Astrocyte of the spinal cord (primary cell): ENCODE results near the gene SGPL1.
"Not testable (repeated sequence)": the region's sequence is repeated elsewhere in the genome, so short reads cannot be mapped to it uniquely, and the experiment has no call there.

Experiments
- DNase-seq: peaks from one replicate; pipeline ENCODE4 v3.0.0; 2011; ENCODE audit warnings: low read depth, low spot score
- H3K4me3 ChIP-seq: 2 replicates; pipeline ENCODE4 v1.5.1; 2011; ENCODE audit warnings: low read depth, mild to moderate bottlenecking, low read length, moderate library complexity
- in situ Hi-C: cut with HindIII; loops from 2 replicates; pipeline ENCODE4 v1.10.0; 2017; ENCODE audit warnings: low sequenced_read_pairs
- TF ChIP-seq, protein P1 (sequence below): IDR thresholded peaks from 2 replicates; pipeline ENCODE4 v1.5.1; 2012; ENCODE audit warnings: low read depth, mild to moderate bottlenecking, low read length, inconsistent platforms

Gene SGPL1, protein sequence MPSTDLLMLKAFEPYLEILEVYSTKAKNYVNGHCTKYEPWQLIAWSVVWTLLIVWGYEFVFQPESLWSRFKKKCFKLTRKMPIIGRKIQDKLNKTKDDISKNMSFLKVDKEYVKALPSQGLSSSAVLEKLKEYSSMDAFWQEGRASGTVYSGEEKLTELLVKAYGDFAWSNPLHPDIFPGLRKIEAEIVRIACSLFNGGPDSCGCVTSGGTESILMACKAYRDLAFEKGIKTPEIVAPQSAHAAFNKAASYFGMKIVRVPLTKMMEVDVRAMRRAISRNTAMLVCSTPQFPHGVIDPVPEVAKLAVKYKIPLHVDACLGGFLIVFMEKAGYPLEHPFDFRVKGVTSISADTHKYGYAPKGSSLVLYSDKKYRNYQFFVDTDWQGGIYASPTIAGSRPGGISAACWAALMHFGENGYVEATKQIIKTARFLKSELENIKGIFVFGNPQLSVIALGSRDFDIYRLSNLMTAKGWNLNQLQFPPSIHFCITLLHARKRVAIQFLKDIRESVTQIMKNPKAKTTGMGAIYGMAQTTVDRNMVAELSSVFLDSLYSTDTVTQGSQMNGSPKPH

DNA sequence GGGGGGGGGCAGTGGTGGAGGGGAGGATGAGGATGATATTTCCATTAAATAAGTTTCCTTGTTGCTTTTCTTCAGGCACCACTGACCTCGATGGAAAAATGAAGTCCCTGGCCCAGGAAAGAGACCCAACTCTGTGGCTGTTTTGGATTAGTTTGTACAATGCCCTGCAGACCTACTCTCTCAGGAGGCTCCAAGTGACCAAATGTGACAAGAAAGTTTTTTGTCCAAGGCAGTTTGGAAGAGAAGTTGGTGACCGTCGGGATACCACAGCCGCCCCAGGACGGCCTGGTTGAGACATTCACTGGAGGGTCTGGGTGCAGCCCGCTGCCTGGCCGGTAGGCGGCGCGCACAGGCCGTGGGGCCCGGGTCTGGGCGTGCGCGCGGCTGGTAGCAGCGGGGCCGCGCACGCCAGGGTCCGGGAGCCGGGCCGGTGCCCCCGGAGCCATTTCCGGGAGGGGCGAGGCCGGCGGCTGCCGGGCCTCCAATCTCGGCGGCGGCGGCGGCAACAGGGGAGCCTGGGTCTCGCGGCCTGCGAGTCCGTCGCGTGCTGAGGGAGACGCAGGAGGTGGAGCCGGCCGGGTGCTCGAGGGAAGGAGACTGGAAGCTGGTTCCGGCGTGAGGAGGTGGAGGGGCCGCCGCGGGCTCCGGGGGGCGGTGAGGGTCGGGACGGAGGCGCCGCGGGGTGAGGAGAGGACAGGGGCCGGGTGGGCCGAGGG is at the start of gene SGPL1:
TSS of gene SGPL1 (plus strand) at position 445 of the 716 bp plus-strand sequence. CDS start 906 bp downstream, outside the sequence.
- DNase-seq: peak; percentile 82
- in situ Hi-C loops: no loop called here
- TF ChIP-seq, protein P1, sequence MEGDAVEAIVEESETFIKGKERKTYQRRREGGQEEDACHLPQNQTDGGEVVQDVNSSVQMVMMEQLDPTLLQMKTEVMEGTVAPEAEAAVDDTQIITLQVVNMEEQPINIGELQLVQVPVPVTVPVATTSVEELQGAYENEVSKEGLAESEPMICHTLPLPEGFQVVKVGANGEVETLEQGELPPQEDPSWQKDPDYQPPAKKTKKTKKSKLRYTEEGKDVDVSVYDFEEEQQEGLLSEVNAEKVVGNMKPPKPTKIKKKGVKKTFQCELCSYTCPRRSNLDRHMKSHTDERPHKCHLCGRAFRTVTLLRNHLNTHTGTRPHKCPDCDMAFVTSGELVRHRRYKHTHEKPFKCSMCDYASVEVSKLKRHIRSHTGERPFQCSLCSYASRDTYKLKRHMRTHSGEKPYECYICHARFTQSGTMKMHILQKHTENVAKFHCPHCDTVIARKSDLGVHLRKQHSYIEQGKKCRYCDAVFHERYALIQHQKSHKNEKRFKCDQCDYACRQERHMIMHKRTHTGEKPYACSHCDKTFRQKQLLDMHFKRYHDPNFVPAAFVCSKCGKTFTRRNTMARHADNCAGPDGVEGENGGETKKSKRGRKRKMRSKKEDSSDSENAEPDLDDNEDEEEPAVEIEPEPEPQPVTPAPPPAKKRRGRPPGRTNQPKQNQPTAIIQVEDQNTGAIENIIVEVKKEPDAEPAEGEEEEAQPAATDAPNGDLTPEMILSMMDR: peak; percentile 88
- H3K4me3 ChIP-seq: peak within 1 kb of the TSS; percentile 61

DNA sequence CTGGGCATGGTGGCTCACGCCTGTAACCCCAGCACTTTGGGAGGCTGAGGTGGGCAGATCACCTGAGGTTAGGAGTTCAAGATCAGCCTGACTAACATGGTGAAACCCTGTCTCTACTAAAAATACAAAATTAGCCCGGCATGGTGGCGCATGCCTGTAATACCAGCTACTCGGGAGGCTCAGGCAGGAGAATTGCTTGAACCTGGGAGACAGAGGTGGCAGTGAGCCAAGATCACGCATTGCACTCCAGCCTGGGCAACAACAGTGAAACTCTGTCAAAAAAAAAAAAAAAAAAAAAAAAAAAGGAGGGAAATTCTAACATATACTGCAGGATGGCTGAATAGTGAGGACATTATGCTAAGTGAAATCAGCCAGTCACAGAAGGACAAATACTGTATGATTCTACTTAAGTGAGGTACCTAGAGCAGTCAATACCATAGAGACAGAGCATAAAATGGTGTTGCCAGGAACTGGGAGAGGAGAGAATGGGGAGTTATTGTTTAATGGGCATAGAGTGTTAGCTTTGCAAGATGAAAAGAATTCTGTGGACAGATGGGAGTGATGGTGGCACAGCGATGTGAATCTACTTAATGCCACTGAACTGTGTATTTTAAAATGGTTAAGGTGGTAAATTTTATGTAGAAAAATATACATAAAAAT is 47.6 kb upstream of the SGPL1 start:
- in situ Hi-C loops: not testable (repeated sequence)

DNA sequence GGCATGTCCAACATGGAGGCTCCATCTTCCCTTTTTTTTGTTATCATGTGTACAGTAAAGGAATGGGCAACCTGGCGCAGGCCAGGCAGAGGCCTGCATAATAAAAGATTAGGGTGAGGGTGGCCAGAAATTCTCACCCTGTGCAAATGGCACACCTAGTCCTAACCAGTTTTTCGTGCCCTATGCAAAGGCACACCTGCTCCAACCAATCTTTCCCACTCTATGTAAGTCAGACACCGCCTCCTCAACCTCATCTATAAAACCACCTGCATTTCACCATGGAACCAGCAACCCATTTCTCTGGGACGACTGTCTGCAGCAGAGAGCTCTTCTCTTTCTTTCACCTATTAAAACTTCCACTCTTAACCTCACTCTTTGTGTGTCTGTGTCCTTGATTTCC is 46.6 kb upstream of the SGPL1 start:
- H3K4me3 ChIP-seq: no peak overlapping the region
- no peak for DNase-seq
- in situ Hi-C loops: no loop called here
- TF ChIP-seq, protein P1: no peak

More for the DNA sequence above, 47.6 kb upstream of the SGPL1 start:
- not testable (repeated sequence) for DNase-seq, H3K4me3 ChIP-seq

DNA sequence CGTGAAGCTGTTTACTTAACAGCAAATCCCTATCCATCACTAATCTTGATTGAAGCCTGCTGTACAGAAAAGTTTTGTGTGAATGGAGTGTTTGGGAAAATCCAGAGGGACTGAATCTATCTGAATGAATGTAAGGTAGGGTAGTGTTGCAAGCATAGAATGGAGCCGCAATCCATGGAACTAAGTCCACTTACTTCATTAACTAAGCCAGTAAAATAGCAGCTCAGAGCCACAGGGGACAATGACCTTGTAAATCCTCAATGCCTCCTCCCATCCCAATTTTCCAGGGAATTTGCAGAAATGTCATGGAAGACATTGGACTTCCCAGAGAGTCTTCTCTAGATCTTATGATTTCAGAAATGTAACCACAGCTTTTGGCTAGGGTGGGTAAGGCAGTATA is 45.7 kb upstream of the SGPL1 start:
- TF ChIP-seq, protein P1: no peak
- DNase-seq: no peak
- H3K4me3 ChIP-seq: no peak overlapping the region
- in situ Hi-C loops: no loop called here

DNA sequence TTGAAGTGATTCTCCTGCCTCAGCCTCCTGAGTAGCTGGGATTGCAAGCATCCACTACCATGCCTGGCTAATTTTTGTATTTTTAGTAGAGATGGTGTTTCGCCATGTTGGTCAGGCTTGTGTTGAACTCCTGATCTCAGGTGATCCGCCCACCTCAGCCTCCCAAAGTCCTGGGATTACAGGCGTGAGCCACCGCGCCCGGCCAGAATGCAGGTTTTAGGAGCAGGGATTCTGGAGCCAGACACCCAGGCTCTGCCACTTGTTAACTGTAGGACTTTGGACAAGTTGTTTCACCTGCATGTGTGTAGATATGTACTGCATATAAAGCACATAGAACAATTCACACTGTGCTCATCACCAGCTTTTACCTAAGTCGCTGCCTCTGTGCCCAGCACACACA is 45.2 kb upstream of the SGPL1 start:
- DNase-seq, H3K4me3 ChIP-seq, in situ Hi-C loops: not testable (repeated sequence)

DNA sequence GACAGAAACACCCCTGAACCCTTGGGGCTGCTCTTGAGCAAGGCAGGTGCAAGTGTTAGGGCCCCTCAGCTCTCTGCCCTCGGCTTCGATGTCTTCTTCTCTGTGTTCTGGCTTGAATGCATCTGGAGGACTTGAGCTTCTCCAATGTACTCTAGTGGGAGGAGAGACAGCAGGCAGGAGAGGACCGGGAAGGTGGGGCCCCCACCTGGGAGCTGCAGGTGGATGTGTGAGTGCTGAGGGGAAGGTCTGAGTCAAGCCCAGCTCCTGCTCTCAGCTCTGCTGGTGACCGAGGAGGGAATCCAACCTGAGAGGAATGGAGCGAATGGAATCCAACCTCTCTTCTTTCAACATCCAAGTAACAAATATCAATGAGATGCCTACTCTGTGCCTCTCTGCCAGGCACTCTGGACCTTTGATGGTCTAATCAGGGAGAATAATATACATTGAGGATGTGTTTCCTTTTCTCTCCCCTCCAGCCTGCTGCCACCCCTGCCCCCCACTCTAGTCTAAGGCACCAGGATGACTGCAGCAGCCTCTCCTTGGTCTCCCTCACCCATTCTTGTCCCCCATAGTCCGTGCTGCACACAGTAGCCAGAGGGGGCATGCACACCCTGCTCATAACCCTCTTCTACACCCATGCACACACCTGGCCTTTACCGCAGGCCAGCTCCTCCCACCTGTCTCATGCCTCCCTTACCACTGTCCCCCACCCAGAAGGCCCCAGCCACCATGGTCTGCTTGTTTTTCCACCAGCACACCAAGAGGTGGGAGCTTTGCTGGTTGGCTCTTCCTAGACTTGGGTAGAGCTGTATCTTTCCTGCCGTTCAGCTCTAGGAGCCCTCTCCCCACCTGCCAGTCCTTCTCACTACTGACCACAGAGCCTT is 44.2 kb upstream of the SGPL1 start:
- TF ChIP-seq, protein P1: no peak
- no peak overlapping the region for H3K4me3 ChIP-seq
- no peak for DNase-seq
- in situ Hi-C loops: no loop called here

DNA sequence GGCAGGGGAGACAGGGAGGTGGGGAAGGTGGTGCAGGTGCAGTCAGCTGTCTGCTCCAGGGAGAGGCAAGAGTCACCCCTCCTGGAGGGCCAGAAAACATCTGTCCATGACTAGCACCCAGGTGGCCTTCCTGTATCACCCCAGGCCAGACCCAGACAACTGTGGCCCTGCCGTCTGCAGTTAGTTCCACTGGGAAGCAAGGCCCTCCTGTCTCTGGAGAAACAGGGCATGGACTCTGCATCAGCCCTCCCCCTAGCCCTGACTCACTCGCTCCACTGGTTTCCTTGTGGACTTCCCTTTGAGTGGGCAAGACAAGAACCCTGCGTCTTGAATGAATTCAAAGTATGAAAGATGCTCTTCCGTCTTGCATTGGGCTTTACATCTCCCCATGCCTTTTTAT is 43.1 kb upstream of the SGPL1 start:
- TF ChIP-seq, protein P1: no peak
- H3K4me3 ChIP-seq: no peak overlapping the region
- no peak for DNase-seq
- in situ Hi-C loops: no loop called here
